Activated CD4-positive, alpha-beta memory T cell treated with anti-CD3 and anti-CD28 coated beads for 36 hours (primary cell): Measurements from ENCODE around the gene DPCD. TPM values are rescaled to one million over a fixed set of nuclear protein-coding genes. Genes with fewer than 3 reads are reported as not detected.
A peak's percentile ranks its signal among the peaks of the same experiment; 100 is the strongest.

Experiments used
- CTCF ChIA-PET: fragments of 350-600 bp; sonication (Branson Sonifier 250); formaldehyde crosslinking; loops from one replicate; lab custom pipeline; 2021; ENCODE audit warnings: antibody characterized with exemption, inconsistent platforms; lab: Charles Lee
- POLR2A ChIA-PET: fragments of 350-600 bp; sonication (Branson Sonifier 250); formaldehyde crosslinking; loops from one replicate; lab custom pipeline; 2021; ENCODE audit warnings: antibody characterized with exemption; lab: Charles Lee
- DNase-seq: peaks from one replicate; pipeline ENCODE4 v3.0.0-alpha.2; 2020
- H3K27ac Mint-ChIP-seq: one replicate; pipeline ENCODE4 v1.8.0; 2021; ENCODE audit warnings: mixed read lengths
- H3K27me3 Mint-ChIP-seq: one replicate; pipeline ENCODE4 v1.8.0; 2021; ENCODE audit warnings: mixed read lengths
- H3K36me3 Mint-ChIP-seq: one replicate; pipeline ENCODE4 v1.8.0; 2021; ENCODE audit warnings: mixed read lengths
- H3K4me1 Mint-ChIP-seq: one replicate; pipeline ENCODE4 v1.8.0; 2021; ENCODE audit warnings: low read depth, mixed read lengths
- H3K4me3 Mint-ChIP-seq: one replicate; pipeline ENCODE4 v1.8.0; 2021; ENCODE audit warnings: mild to moderate bottlenecking, mixed read lengths
- H3K9me3 Mint-ChIP-seq: one replicate; pipeline ENCODE4 v1.8.0; 2021; ENCODE audit warnings: mixed read lengths
- intact Hi-C: fragments of 100-400 bp; cut with micrococcal nuclease; formaldehyde crosslinking; loops from one replicate; pipeline ENCODE4 v1.15.1; 2023
- total RNA-seq, 2 experiments: library from RNA; stranded (reverse); gene quantifications; one replicate each; pipeline ENCODE4 v1.2.3, GENCODE V29; 2021

The DPCD gene
- 10 to 100 TPM; 13.9 to 14.4 TPM for total RNA-seq

DNA sequence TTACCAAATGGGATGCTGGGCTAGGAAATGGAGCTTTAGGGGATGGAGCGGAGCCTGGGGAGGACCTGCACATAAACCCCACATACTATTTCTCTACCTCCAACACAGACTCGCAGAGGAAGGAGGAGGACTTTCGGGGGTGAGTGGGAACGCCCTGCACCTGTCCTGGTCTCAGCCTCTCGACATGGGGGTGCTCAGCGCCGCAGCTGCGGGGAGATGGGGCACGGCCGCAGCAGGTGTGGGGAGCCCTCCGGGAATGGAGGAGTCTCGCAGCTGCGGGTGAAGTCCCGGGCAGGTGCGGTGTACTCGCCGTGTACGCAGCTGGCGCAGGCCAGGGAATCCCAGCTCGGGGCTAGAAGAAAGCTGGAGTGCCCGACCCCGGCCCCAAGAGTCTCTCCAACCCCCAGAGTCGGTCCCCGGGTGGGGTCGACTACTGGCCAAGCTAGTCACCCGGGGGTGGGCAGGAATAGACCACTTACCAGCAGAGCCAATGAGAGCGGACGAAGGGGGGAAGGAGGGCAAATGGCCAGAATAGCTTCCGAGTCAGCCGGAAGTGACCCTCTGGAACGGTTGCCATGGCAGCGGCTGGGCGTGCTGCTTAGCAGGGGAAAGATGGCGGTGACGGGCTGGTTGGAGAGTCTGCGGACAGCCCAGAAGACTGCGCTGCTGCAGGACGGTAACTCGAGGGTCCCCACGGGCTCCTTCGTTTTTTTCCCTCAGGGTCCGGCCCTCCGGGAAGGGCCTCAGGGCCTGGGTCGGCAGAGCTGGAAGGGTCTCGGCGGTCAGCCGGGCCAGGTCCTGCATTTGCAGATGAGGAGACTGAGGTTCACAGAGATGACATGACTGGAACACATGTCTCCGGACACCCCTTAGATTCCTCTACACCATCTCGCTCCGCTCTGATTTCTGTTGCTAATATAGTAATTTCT is at the start of gene DPCD, which contains the start of gene POLL:
Gene DPCD, plus strand, starts transcription at position 597 of the 929 bp plus-strand sequence. Its CDS starts 16 bp downstream, at position 613.
Gene POLL, minus strand, starts transcription at position 533 of the 929 bp plus-strand sequence. CDS start 897 bp downstream, outside the sequence.
- Mint-ChIP-seq H3K36me3 (peaks cover 5% of the 10 kb centered on the region), H3K9me3 (no peaks in the 10 kb centered on the region), H3K27ac (peak within 1 kb of the TSS; percentile 69), H3K4me3 (peak within 1 kb of the TSS; percentile 91), H3K27me3 (no peaks in the 10 kb centered on the region), H3K4me1 (peaks cover 21% of the 10 kb centered on the region)
- intact Hi-C loops, result loop anchor here (5.0 kb wide), 1 partner anchor 194 kb away; the partner anchor contains the start of gene NPM3
- POLR2A ChIA-PET, result interaction anchor here (1.1 to 1.2 kb wide), 2 partner anchors 15 to 194 kb away, joined by 3 read pairs; no protein-coding TSS in a partner anchor
- DNase-seq, result peak; percentile 95
- CTCF ChIA-PET, result interaction anchor here (0.6 to 2.2 kb wide), 11 partner anchors 9 to 674 kb away, joined by 3 to 23 read pairs (median 4); partner anchors contain the start of gene NPM3

DNA sequence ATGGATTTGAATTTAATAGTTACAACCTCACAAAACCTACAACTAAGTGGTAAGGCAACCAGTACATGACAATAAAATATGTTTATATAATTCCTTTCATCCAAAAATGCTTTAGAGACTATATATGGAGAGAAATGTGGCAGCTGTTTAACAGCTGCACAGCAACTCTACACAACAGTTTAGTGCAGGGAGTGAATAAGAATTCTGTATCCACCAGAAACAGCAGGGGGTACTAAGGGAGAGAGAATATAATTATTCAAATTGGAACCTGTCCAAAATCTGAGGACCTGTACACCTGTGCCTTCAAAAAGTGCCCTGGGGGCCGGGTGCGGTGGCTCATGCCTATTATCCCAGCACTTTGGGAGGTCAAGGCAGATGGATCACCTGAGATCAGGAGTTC is 49.7 kb upstream of the DPCD start:
- intact Hi-C loops, result no loop called here
- Mint-ChIP-seq H3K27me3 (no peaks in the 10 kb centered on the region), H3K36me3 (peaks cover 10% of the 10 kb centered on the region), H3K4me3 (no peak overlapping the region), H3K4me1 (no peaks in the 10 kb centered on the region), H3K9me3 (no peaks in the 10 kb centered on the region), H3K27ac (no peak overlapping the region)
- POLR2A ChIA-PET, result no interaction called here
- CTCF ChIA-PET, result interaction anchor here (1.4 to 3.9 kb wide), 2 partner anchors 32 to 37 kb away, joined by 3 to 29 read pairs; no protein-coding TSS in a partner anchor
- DNase-seq, result no peak

DNA sequence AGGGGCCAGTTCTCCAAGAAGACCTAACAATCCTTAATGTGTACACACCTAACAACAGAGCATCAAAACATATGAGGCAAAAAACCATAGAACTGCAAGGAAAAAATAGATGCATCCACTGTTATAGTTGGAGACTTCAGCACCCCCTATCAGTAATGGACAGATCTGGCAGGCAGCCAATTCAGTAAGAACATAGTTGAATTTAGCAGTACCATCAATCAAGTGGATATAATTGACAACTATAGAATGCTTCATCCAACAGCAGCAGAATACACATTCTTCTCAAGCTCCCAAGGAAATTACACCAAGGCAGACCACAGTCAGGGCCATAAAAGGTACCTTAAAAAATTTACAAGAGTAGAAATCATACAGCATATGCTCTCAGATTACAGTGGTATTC is 42.2 kb upstream of the DPCD start:
- H3K4me1 Mint-ChIP-seq, result peaks cover 3% of the 10 kb centered on the region
- CTCF ChIA-PET, result interaction anchor here (1.2 kb wide), 1 partner anchor 302 kb away, joined by 4 read pairs; no protein-coding TSS in a partner anchor
- no peak overlapping the region for H3K4me3 Mint-ChIP-seq
- DNase-seq, result no peak
- no peaks in the 10 kb centered on the region for H3K9me3 Mint-ChIP-seq
- H3K36me3 Mint-ChIP-seq, result peaks cover 3% of the 10 kb centered on the region
- POLR2A ChIA-PET, result no interaction called here
- H3K27me3 Mint-ChIP-seq, result no peaks in the 10 kb centered on the region
- intact Hi-C loops, result no loop called here
- no peak overlapping the region for H3K27ac Mint-ChIP-seq

DNA sequence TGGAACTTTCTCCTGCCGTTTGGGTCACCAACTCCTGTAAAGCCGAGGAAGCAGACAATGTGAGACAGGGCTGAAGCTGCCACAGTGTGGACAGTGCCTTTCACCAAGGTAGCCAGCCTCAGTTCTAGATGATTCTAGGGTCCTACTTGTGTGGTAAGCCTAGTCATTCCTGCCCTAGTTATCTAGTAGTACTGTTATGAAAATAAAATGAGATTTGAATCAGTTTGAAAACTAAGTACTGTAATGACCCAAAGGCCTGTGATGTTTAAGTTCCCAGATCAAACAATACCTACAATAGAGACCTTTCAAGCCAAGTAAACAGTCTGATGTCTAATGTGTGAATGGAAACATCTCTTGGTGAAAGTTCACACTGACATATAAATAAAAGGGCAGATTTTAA is 37.2 kb upstream of the DPCD start:
- no peaks in the 10 kb centered on the region for H3K9me3 Mint-ChIP-seq
- POLR2A ChIA-PET, result interaction anchor here (0.6 kb wide), 1 partner anchor 53 kb away, joined by 6 read pairs; no protein-coding TSS in a partner anchor
- no peak overlapping the region for H3K4me3 Mint-ChIP-seq
- DNase-seq, result no peak
- H3K27me3 Mint-ChIP-seq, result no peaks in the 10 kb centered on the region
- CTCF ChIA-PET, result interaction anchor here (1.0 kb wide), 1 partner anchor 84 kb away, joined by 3 read pairs; no protein-coding TSS in a partner anchor
- intact Hi-C loops, result no loop called here
- peaks cover 11% of the 10 kb centered on the region for H3K4me1 Mint-ChIP-seq
- no peak overlapping the region for H3K27ac Mint-ChIP-seq
- peaks cover 12% of the 10 kb centered on the region for H3K36me3 Mint-ChIP-seq

DNA sequence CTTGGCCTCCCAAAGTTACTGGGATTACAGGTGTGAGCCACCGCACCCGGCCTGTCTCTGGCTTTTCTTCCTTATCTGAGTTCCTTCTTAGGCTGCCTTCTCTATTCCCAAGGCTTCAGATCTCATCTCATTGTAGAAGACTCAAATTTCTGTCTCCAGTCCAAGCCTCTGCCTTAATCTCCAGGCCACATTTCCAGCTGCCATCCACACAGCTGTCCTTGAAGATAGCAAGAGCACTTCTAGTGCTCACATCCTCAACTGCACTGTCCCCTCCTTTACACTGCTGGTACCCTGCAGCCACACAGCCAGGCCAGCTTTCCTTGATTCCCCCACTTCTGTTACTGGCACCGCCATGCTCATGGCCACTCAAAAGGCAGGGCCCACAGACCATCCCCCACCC is 35.7 kb upstream of the DPCD start:
- Mint-ChIP-seq H3K27me3 (no peaks in the 10 kb centered on the region), H3K4me3 (no peak overlapping the region), H3K36me3 (peaks cover 12% of the 10 kb centered on the region), H3K9me3 (no peaks in the 10 kb centered on the region), H3K27ac (no peak overlapping the region), H3K4me1 (peaks cover 11% of the 10 kb centered on the region)
- POLR2A ChIA-PET, result no interaction called here
- CTCF ChIA-PET, result interaction anchor here (1.6 kb wide), 1 partner anchor 19 kb away, joined by 7 read pairs; no protein-coding TSS in a partner anchor
- intact Hi-C loops, result no loop called here
- no peak for DNase-seq

DNA sequence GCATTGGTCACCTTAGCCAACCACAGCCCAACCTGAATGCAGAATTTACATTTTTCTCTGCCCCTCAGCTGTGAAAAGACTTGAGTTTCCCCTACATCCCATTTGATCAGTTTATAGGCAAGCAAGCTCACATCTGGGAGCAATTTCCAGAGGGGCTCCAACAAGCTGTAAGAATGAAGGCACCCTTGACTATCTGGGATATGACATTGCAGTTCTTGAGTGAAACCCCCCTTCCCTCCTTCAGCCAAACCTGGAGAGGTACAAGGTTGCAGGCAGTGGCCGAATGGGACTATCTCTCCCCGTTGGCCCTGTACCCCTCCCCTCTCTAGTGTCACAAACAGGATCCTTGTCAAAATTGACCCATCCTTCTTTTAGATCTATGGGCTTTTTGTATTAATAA is 30.6 kb upstream of the DPCD start:
- H3K36me3 Mint-ChIP-seq, result peaks cover 7% of the 10 kb centered on the region
- no peak overlapping the region for H3K27ac Mint-ChIP-seq
- DNase-seq, result no peak
- POLR2A ChIA-PET, result no interaction called here
- no peak overlapping the region for H3K4me3 Mint-ChIP-seq
- H3K9me3 Mint-ChIP-seq, result no peaks in the 10 kb centered on the region
- intact Hi-C loops, result no loop called here
- H3K27me3 Mint-ChIP-seq, result no peaks in the 10 kb centered on the region
- CTCF ChIA-PET, result interaction anchor here (1.1 to 2.5 kb wide), 2 partner anchors 13 kb away, joined by 4 to 9 read pairs; no protein-coding TSS in a partner anchor
- peaks cover 14% of the 10 kb centered on the region for H3K4me1 Mint-ChIP-seq

DNA sequence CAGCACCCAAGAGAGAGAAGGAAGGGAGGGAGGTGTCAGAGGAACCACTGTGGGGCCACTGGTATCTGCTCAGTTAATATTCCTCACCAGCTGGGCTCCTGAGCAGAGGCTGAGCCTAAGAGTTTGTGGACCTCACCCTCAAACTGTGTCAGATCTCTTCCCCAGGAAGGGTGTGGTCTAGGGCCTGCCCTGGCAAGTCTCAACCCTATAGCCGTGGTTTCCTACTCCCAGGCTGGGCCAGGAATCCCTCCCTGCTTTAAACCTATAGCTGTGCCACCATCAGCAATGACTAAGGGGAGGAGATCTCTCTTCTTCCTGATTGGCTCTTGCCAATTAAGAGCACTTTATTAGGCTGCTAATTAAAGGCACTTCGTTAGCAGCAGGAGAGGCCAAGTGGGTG is 29.9 kb upstream of the DPCD start:
- Mint-ChIP-seq H3K4me3 (no peak overlapping the region), H3K9me3 (no peaks in the 10 kb centered on the region), H3K36me3 (peaks cover 4% of the 10 kb centered on the region), H3K27me3 (no peaks in the 10 kb centered on the region), H3K4me1 (peaks cover 14% of the 10 kb centered on the region), H3K27ac (no peak overlapping the region)
- intact Hi-C loops, result no loop called here
- no peak for DNase-seq
- ChIA-PET POLR2A (no interaction called here), CTCF (interaction anchor here (0.6 to 2.5 kb wide), 2 partner anchors 13 to 278 kb away, joined by 4 to 9 read pairs; no protein-coding TSS in a partner anchor)

DNA sequence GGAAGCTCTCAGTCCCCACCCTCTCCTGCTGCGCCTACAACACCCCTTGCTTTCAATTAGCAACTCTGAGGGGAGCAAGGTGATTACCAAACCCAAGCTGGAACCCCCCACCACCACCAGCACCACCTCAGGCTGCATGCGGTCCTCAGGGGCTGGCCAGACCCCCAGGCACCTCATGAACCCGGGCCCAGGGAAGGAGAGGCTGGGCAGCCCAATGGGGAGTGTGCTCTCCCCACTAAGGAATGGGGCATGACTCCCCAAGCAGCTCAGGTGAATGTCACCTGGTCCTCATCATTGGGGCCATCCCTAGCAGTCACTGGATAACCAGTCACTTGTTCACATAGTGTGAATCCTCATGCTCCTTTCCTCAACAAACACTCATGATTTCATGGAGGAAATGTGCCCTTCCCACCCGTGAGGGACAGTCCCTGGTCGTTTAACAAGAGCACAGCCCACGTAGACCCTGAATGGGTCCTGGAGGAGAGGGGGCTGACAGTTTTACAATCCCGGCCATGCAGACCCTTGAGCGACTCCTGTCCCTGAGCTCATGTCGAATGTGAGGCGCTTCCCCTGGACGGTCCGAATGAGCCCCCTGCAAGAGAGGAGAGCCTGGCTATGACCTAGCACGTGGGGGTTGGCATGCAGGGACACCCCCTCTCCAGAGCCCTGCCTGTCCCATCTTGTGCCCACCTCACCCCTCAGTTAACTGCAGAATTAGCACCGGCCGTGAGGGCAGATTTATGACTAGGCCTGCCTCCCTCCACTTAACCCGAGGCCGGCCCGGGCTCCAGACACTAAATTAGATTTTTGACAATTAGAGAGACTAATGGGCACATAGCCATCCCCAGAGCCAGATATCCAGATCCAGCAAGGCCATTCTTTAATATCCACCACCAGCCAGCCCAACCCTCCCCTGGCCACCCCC is 29.2 kb upstream of the DPCD start:
- ChIA-PET POLR2A (no interaction called here), CTCF (interaction anchor here (0.6 to 2.5 kb wide), 2 partner anchors 12 to 277 kb away, joined by 4 to 9 read pairs; no protein-coding TSS in a partner anchor)
- H3K27me3 Mint-ChIP-seq, result no peaks in the 10 kb centered on the region
- intact Hi-C loops, result no loop called here
- no peaks in the 10 kb centered on the region for H3K9me3 Mint-ChIP-seq
- no peak overlapping the region for H3K4me3 Mint-ChIP-seq
- H3K36me3 Mint-ChIP-seq, result peaks cover 4% of the 10 kb centered on the region
- H3K4me1 Mint-ChIP-seq, result peaks cover 14% of the 10 kb centered on the region
- H3K27ac Mint-ChIP-seq, result no peak overlapping the region
- DNase-seq, result no peak

DNA sequence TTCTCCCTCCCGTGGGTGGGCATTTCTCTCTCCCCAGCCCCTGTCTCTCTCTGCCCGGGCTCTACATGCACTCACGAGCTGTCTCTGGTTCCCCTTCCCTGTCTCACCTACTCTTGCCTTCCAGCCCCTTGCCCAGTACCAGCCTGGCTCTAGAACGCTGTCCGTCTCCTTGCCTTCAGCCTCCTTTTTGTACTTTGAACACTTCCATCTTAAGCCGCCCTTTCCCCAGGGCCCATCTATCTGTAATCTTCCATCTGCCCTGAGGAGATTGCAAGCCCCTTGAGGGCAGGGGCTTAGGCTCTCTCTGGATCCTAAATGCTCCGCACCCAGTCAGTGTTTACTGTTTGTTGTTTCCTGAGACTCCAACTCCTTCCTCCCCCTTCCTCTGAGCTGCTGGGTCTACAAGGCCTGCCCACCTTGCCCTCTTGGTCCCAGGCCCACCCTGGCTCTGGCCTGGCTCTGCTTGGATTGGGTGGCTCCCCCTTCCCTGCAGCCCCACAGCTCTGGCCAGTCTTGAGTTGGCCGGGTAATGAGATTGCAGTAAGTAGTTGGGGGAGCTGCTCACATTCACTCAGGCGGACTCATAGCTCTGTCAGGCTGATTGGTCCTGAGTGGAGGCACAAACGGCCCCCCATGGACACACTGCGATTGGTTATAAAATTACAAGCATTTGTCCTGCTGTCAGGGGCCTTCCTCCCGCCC is 28.4 kb upstream of the DPCD start:
- no peak for DNase-seq
- no peaks in the 10 kb centered on the region for H3K9me3 Mint-ChIP-seq
- H3K27me3 Mint-ChIP-seq, result no peaks in the 10 kb centered on the region
- H3K4me3 Mint-ChIP-seq, result no peak overlapping the region
- intact Hi-C loops, result no loop called here
- peaks cover 1% of the 10 kb centered on the region for H3K36me3 Mint-ChIP-seq
- POLR2A ChIA-PET, result no interaction called here
- peaks cover 14% of the 10 kb centered on the region for H3K4me1 Mint-ChIP-seq
- no peak overlapping the region for H3K27ac Mint-ChIP-seq
- CTCF ChIA-PET, result interaction anchor here (1.5 kb wide), 1 partner anchor 10 kb away, joined by 5 read pairs; no protein-coding TSS in a partner anchor

DNA sequence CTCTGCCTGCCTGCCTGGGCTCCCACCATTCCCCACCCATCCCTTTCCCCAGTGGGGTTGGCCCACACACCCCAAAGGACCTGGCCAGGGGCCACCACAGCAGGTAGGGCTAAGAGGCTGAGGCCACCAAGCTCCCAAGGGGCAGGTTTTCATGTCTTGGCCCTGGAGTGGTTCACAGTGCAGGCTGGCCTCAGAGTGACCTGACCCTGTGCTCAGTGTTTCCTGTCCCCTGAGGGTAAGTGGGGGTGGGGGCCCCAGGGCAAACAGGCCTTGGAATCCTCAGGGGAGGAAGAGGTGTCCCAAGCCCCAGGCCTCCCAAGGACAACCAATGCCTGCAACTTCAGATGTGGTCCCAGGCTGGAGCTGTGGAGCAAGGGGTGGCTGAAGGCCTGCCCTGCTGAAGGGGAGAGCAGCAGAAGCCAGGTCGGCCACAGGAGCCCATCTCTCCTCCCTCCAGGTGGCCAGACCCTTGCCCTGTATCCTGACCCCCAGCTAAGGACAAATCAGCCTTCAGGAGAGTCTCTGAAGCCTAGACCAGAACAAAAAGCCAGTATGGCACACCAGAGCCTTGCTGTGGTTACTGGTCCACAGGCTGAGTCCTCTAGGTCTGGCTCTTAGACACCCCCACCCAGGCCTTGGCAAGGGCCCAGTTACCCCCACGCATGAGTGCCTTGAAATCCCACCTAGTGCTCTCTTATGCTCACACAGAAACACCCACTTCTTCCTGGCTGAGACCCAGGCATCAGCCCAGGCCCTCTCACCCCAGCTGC is 27.6 kb upstream of the DPCD start:
- DNase-seq, result no peak
- Mint-ChIP-seq H3K4me1 (peaks cover 14% of the 10 kb centered on the region), H3K4me3 (no peak overlapping the region), H3K27ac (no peak overlapping the region), H3K9me3 (no peaks in the 10 kb centered on the region), H3K27me3 (peaks cover 4% of the 10 kb centered on the region), H3K36me3 (no peaks in the 10 kb centered on the region)
- ChIA-PET POLR2A (no interaction called here), CTCF (interaction anchor here (1.5 kb wide), 1 partner anchor 9 kb away, joined by 5 read pairs; no protein-coding TSS in a partner anchor)
- intact Hi-C loops, result no loop called here
